Activated naive CD4-positive, alpha-beta T cell treated with anti-CD3 and anti-CD28 coated beads, Interleukin-2, amount 50 U/mL, for 72 hours (primary cell): ENCODE measurements around the gene ZCCHC13. TPM values are rescaled to one million over a fixed set of nuclear protein-coding genes. Genes with fewer than 3 reads are reported as not detected.
"Not testable (repeated sequence)": the region's sequence is repeated elsewhere in the genome, so short reads cannot be mapped to it uniquely, and the experiment has no call there.

Source experiments
- ATAC-seq, 2 donors: fragments of 150-1000 bp; cut with Tn5 transposase; 2 replicates each; pipeline ENCODE4 v1.10.0; 2021; ENCODE audit warnings: mild to moderate bottlenecking in 2 of 2, moderate library complexity in 2 of 2
- DNase-seq, 2 donors: peaks; one replicate each; pipeline ENCODE4 v3.0.0; 2021 to 2022; ENCODE audit warnings: low spot score in 2 of 2
- H3K27ac Mint-ChIP-seq, 2 donors: one replicate each; pipeline ENCODE4 v1.8.0; 2022; ENCODE audit warnings: mild to moderate bottlenecking in 2 of 2, mixed read lengths in 2 of 2
- H3K36me3 Mint-ChIP-seq, 2 donors: one replicate each; pipeline ENCODE4 v1.8.0; 2022; ENCODE audit warnings: mixed read lengths in 2 of 2
- H3K9me3 Mint-ChIP-seq, 2 donors: one replicate each; pipeline ENCODE4 v1.8.0; 2022; ENCODE audit warnings: mixed read lengths in 2 of 2
- total RNA-seq, 2 donors: library from RNA; stranded (reverse); gene quantifications; one replicate each; pipeline ENCODE4 v1.2.3, GENCODE V29; 2022

The ZCCHC13 gene
- total RNA-seq, 2 donors from 2014 or later: not detected

- Mint-ChIP-seq H3K27ac (no peak overlapping the region), H3K36me3 (peaks cover 14 to 19% of the 10 kb centered on the region in 2 donors), H3K9me3 (no peaks in the 10 kb centered on the region)
- DNase-seq (no peak), ATAC-seq (no peak)
Measured at GRCh38 chrX:74295101-74295500, 8.9 kb upstream of the ZCCHC13 start.

- Mint-ChIP-seq H3K36me3 (peaks cover 0 to under 1% of the 10 kb centered on the region in 2 donors), H3K9me3 (no peaks in the 10 kb centered on the region), H3K27ac (peak overlapping the region in 1 of 2 donors; percentile 86)
- peak in 1 of 2 donors; percentile 6 for DNase-seq
- ATAC-seq: peak in 1 of 2 donors; percentile 74
Measured at GRCh38 chrX:74297766-74298165, 6.2 kb upstream of the ZCCHC13 start.

DNA sequence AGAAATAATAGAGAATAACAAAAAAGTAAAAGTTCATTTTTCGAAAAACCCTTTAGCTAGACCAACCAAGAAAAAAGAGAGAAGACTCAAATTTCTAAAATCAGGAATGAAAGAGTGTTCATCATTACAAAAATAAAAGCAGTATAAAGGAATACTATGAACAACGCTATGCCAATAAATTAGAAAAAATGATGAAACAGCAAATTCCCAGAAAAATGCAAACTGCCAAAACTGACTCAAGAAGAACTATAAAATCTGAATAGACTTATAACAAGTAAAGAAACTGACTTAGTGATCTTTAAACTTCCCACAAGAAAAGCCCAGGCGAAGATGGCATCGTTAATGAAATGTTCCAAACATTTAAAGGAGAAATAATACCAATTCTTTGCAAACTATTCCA, 3.1 kb upstream of the ZCCHC13 start:
- Mint-ChIP-seq H3K9me3 (no peaks in the 10 kb centered on the region), H3K27ac (no peak overlapping the region), H3K36me3 (no peaks in the 10 kb centered on the region)
- no peak for DNase-seq
- no peak for ATAC-seq

GRCh38 chrX:74318672-74319071, 14.7 kb downstream of the ZCCHC13 start:
- Mint-ChIP-seq H3K36me3 (no peaks in the 10 kb centered on the region), H3K27ac (no peak overlapping the region), H3K9me3 (no peaks in the 10 kb centered on the region)
- ATAC-seq: no peak
- DNase-seq: no peak

GRCh38 chrX:74319321-74319720, 15.3 kb downstream of the ZCCHC13 start:
- not testable (repeated sequence) for ATAC-seq, H3K36me3 Mint-ChIP-seq, DNase-seq, H3K27ac Mint-ChIP-seq, H3K9me3 Mint-ChIP-seq

GRCh38 chrX:74321191-74321590, 17.2 kb downstream of the ZCCHC13 start:
- no peaks in the 10 kb centered on the region for H3K36me3 Mint-ChIP-seq
- DNase-seq (no peak), ATAC-seq (no peak)
- no peak overlapping the region for H3K27ac Mint-ChIP-seq
- no peaks in the 10 kb centered on the region for H3K9me3 Mint-ChIP-seq

DNA sequence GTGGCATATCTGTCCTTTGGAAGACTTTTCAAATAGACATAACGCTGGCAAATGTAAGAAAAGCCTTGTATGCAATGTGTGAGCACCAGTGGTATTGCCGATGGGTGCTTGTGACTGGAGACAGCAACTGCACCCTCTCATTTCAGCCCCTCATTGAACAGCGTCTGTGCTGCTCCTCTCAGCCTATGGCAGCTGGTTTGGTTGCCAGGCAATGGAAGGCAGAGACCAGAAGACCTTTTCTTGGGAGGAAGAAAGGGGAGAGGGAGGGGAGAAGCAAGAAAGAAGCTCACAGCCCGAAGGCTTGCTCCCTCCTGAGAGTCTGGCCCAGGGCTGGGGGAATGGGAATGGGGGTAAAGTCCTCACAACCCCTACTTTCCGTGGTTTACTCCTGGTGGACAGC, 20.2 kb downstream of the ZCCHC13 start:
- no peak for ATAC-seq
- Mint-ChIP-seq H3K27ac (no peak overlapping the region), H3K36me3 (no peaks in the 10 kb centered on the region), H3K9me3 (no peaks in the 10 kb centered on the region)
- DNase-seq: no peak

DNA sequence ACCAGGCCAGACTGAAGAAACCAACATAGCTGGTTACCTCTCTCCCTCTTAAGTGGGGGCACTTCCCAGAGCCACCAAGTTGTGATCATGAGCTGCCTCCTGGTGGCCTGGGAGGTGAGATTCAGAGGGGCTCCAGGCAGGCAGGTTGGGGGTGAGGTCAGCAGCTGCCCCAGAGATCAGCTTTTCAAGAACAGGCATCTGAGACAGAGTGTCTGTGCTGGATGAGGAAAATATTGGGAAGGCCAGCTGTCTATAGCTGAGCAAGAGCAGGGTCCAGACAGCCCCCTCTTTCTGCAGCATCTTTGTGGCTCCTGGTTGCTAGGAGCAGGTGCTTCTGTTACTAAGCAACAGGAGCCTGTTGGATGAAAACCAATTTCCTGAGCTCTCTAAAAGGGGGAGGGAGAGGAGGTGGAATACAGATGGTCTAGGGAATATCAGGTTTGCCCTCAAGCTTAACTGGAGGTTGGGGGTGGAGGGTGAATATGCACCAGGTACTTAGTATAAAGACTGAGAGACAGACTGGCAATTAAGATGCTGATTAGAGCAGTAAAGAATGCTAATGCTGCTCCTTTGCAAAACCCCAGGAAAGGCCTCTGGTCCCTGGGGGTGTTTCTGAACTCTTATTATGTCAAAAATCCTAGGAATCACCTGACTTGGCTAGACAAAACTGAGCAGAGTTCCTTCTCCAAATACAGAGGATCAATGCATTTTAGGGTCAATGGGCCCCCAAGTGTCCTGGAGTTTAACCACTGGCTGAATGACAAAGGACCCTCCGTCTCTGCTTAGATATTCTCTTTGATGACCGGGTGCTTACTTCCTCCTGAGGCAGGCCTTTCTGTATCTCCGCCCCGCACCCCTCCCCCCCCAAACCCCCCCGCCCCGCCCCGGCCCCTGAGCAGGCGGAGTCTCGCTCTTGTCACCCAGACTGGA, 21.4 kb downstream of the ZCCHC13 start:
- DNase-seq: no peak
- no peaks in the 10 kb centered on the region for H3K36me3 Mint-ChIP-seq
- no peak for ATAC-seq
- no peaks in the 10 kb centered on the region for H3K9me3 Mint-ChIP-seq
- H3K27ac Mint-ChIP-seq: no peak overlapping the region

DNA sequence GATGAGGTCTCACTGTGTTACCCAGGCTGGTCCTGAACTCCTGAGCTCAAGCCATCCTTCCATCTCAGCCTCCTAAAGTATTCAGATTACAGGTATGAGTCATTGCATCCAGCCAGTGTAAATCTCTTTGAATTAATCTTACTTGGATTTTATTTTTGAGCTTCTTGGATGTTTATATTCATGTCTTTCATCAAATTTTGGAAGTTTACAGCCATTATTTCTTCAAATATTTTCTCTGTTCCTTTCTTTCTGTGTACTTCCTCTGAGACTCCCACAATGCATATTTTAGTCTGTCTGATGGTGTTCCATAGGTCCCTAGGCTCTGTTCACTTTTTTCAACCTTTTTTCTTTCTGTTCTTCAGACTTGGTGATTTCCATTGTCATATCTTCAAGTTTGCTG, 34.9 kb downstream of the ZCCHC13 start:
- Mint-ChIP-seq H3K9me3 (peaks cover 0 to 3% of the 10 kb centered on the region in 2 donors), H3K36me3 (no peaks in the 10 kb centered on the region), H3K27ac (no peak overlapping the region)
- ATAC-seq (no peak), DNase-seq (no peak)

DNA sequence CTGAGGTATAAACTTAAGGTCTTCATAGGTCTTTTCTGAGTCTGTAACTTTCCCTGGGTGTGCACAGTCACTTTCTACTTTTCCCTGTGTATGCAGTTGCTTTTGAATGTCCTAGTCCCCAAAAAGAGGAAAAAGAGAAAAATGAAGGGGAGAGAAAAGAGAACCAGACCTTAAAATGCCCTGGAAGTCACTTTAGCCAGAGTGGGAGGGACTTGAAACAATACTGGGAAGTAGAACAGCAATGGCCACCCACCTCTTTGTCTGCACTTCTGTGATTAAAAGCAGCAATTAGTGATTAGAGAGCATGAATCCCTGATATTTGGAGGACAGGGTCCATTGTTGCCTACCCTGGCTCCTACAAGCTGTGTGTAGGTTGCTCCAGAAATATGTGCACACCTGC, 36.1 kb downstream of the ZCCHC13 start:
- peaks cover 0 to 3% of the 10 kb centered on the region in 2 donors for H3K9me3 Mint-ChIP-seq
- no peak for ATAC-seq
- H3K36me3 Mint-ChIP-seq: no peaks in the 10 kb centered on the region
- DNase-seq: no peak
- H3K27ac Mint-ChIP-seq: no peak overlapping the region

GRCh38 chrX:74342211-74342610, 38.2 kb downstream of the ZCCHC13 start:
- not testable (repeated sequence) for H3K27ac Mint-ChIP-seq, ATAC-seq, H3K36me3 Mint-ChIP-seq, H3K9me3 Mint-ChIP-seq, DNase-seq

- peak; percentile 89 to 99 for ATAC-seq
- peak in 1 of 2 donors; percentile 40 for DNase-seq
- H3K36me3 Mint-ChIP-seq: no peaks in the 10 kb centered on the region
- no peak overlapping the region for H3K27ac Mint-ChIP-seq
- H3K9me3 Mint-ChIP-seq: peaks cover 0 to 3% of the 10 kb centered on the region in 2 donors
Measured at GRCh38 chrX:74343343-74344279, 39.6 kb downstream of the ZCCHC13 start.

GRCh38 chrX:74344280-74344622, 40.3 kb downstream of the ZCCHC13 start:
- no peaks in the 10 kb centered on the region for H3K9me3 Mint-ChIP-seq
- H3K27ac Mint-ChIP-seq: no peak overlapping the region
- DNase-seq: no peak
- H3K36me3 Mint-ChIP-seq: no peaks in the 10 kb centered on the region
- ATAC-seq: peak; percentile 17 to 28

DNA sequence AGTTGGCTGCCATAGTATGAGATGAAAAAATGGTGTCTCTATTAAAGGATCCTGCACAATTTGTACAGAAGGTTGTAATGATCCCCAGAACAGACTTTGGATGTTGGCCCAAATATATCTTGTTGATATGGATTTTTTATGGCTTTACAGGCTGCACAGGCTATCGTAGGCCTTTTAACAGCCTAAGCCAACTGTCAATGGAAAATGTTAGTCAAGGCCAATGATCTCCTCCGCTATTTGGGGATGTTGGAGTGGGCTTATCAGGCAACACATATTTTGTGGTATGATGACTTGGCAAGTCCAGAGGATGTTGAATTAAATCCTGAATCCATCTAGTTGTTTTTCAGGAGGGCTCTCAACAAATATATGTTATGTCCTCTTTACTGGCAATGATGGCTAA, 42.1 kb downstream of the ZCCHC13 start:
- Mint-ChIP-seq H3K9me3 (no peaks in the 10 kb centered on the region), H3K36me3 (no peaks in the 10 kb centered on the region), H3K27ac (no peak overlapping the region)
- no peak for DNase-seq
- ATAC-seq: no peak

GRCh38 chrX:74349387-74349786, 45.4 kb downstream of the ZCCHC13 start:
- no peak for ATAC-seq
- no peak for DNase-seq
- H3K9me3 Mint-ChIP-seq: no peaks in the 10 kb centered on the region
- H3K36me3 Mint-ChIP-seq: no peaks in the 10 kb centered on the region
- no peak overlapping the region for H3K27ac Mint-ChIP-seq

DNA sequence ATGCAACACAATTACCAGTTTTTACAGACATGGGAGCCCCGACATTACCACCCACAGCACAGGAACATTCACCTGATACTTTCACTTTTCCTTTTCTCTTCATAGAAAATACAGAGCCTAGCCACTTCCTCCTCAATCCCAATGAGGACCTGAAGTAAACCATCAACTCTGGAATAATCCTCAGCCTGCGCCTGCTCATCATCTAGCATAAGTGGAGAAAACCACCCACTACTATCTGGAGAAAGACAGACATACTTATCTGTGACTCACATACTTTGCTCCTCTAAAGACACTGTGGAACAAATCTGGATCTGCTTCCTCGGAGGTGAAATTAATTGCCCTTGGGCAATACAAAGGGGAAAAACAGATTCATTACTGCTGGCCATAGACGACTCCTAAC, 47.8 kb downstream of the ZCCHC13 start:
- Mint-ChIP-seq H3K27ac (peak overlapping the region; percentile 23 to 31), H3K36me3 (no peaks in the 10 kb centered on the region), H3K9me3 (no peaks in the 10 kb centered on the region)
- DNase-seq (no peak), ATAC-seq (peak in 1 of 2 donors; percentile 20)

DNA sequence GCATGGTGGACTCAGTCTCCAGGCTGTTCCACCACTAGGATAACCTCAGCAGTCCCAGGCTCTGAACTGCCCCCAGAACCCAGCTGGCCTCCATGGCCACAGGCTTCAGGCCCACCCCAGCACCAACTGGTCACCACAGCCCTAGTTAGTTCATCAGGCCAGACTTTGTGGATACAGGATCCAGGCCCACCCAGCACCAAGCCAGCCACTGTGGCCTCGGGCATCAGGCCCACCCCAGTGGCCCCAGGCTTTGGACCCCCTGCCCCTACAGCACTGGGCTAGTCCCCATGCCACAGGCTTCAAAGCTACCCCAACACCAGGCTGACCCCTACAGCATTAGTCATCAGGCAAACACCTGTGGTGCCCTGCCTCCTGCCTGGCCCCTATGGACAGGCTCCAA, 50.0 kb downstream of the ZCCHC13 start:
- H3K27ac Mint-ChIP-seq: no peak overlapping the region
- ATAC-seq: no peak
- H3K9me3 Mint-ChIP-seq: no peaks in the 10 kb centered on the region
- no peaks in the 10 kb centered on the region for H3K36me3 Mint-ChIP-seq
- no peak for DNase-seq
